Skeletal muscle tissue (tissue), 4 donors: ENCODE measurements around the gene LRRC74B. TPM values are rescaled to one million over a fixed set of nuclear protein-coding genes. Genes with fewer than 3 reads are reported as not detected.
"Not testable (repeated sequence)": the region's sequence is repeated elsewhere in the genome, so short reads cannot be mapped to it uniquely, and the experiment has no call there.

Source experiments
- H3K27ac ChIP-seq: one replicate; pipeline ENCODE4 v1.7.0; 2013; ENCODE audit warnings: mild to moderate bottlenecking, low read depth, low read length, inconsistent platforms
- H3K27me3 ChIP-seq, 3 donors: one replicate each; pipeline ENCODE4 v1.7.0; 2013; ENCODE audit warnings: low read length in 3 of 3; ENCODE audit not compliant: control insufficient read depth in 3 of 3, insufficient read depth in 3 of 3
- H3K36me3 ChIP-seq, 3 donors: one replicate each; pipeline ENCODE4 v1.7.0; 2013; ENCODE audit warnings: low read length in 3 of 3; ENCODE audit not compliant: control insufficient read depth in 3 of 3, insufficient read depth in 3 of 3
- H3K4me1 ChIP-seq, 3 donors: one replicate each; pipeline ENCODE4 v1.7.0; 2013; ENCODE audit warnings: low read length in 3 of 3, mild to moderate bottlenecking in 3 of 3; ENCODE audit not compliant: control insufficient read depth in 3 of 3, insufficient read depth in 3 of 3
- H3K4me3 ChIP-seq, 3 donors: one replicate each; pipeline ENCODE4 v1.7.0; 2013; ENCODE audit warnings: low read length in 3 of 3
- H3K9ac ChIP-seq, 3 donors: one replicate each; pipeline ENCODE4 v1.7.0; 2013; ENCODE audit warnings: low read length in 3 of 3, mild to moderate bottlenecking in 3 of 3, moderate library complexity in 2 of 3, low read depth in 1 of 3
- H3K9me3 ChIP-seq, 3 donors: one replicate each; pipeline ENCODE4 v1.7.0; 2013; ENCODE audit warnings: low read length in 3 of 3; ENCODE audit not compliant: control insufficient read depth in 3 of 3
- total RNA-seq: library from RNA; depleted of rRNA; stranded (reverse); fragments of >200 nt; gene quantifications from one replicate; pipeline ENCODE4 v1.2.3, GENCODE V29; 2014
- donor health status: Osteomylitis.

Gene LRRC74B
- total RNA-seq, 1 donor from 2014 or later = not detected

- H3K4me3 ChIP-seq = no peak overlapping the region
These were observed 9.2 kb downstream of the LRRC74B start for GRCh38 chr22:21054714-21055563.

GRCh38 chr22:21055564-21055834 lies 9.8 kb downstream of the LRRC74B start:
- H3K9ac ChIP-seq = no peak overlapping the region
- peaks cover 7 to 17% (median 12%) of the 10 kb centered on the region in 3 donors for H3K27me3 ChIP-seq
- no peaks in the 10 kb centered on the region for H3K36me3 ChIP-seq
- no peak overlapping the region for H3K4me3 ChIP-seq
- H3K4me1 ChIP-seq = no peaks in the 10 kb centered on the region
- no peaks in the 10 kb centered on the region for H3K9me3 ChIP-seq
- H3K27ac ChIP-seq = no peak overlapping the region

More at GRCh38 chr22:21054714-21055563, 9.2 kb downstream of the LRRC74B start:
- Histone ChIP-seq H3K36me3 (no peaks in the 10 kb centered on the region), H3K27ac (no peak overlapping the region), H3K4me1 (no peaks in the 10 kb centered on the region), H3K9ac (no peak overlapping the region), H3K27me3 (peaks cover 7 to 17% (median 12%) of the 10 kb centered on the region in 3 donors), H3K9me3 (no peaks in the 10 kb centered on the region)

- Histone ChIP-seq H3K36me3 (no peaks in the 10 kb centered on the region), H3K9ac (no peak overlapping the region), H3K27ac (no peak overlapping the region), H3K9me3 (no peaks in the 10 kb centered on the region), H3K4me3 (no peak overlapping the region), H3K4me1 (no peaks in the 10 kb centered on the region), H3K27me3 (peaks cover 7 to 17% (median 12%) of the 10 kb centered on the region in 3 donors)
These were observed 10.2 kb downstream of the LRRC74B start for GRCh38 chr22:21055880-21056319.

- H3K27me3 ChIP-seq = peaks cover 7 to 12% (median 7%) of the 10 kb centered on the region in 3 donors
- H3K4me3 ChIP-seq, H3K9me3 ChIP-seq, H3K36me3 ChIP-seq, H3K4me1 ChIP-seq, H3K9ac ChIP-seq, H3K27ac ChIP-seq: not testable (repeated sequence)
These were observed 14.6 kb downstream of the LRRC74B start for GRCh38 chr22:21060363-21060762.

GRCh38 chr22:21061660-21062321 lies 16.0 kb downstream of the LRRC74B start:
- H3K4me3 ChIP-seq, H3K36me3 ChIP-seq, H3K4me1 ChIP-seq, H3K9ac ChIP-seq, H3K27ac ChIP-seq, H3K27me3 ChIP-seq, H3K9me3 ChIP-seq: not testable (repeated sequence)

- not testable (repeated sequence) for H3K4me3 ChIP-seq, H3K9ac ChIP-seq, H3K36me3 ChIP-seq, H3K4me1 ChIP-seq, H3K9me3 ChIP-seq, H3K27ac ChIP-seq, H3K27me3 ChIP-seq
These were observed 18.7 kb downstream of the LRRC74B start for GRCh38 chr22:21064425-21064824.

- H3K4me1 ChIP-seq = no peaks in the 10 kb centered on the region
- no peak overlapping the region for H3K27ac ChIP-seq
- no peaks in the 10 kb centered on the region for H3K36me3 ChIP-seq
- H3K9me3 ChIP-seq = no peaks in the 10 kb centered on the region
- H3K9ac ChIP-seq = no peak overlapping the region
- H3K27me3 ChIP-seq = peaks cover 0 to 5% (median 3%) of the 10 kb centered on the region in 3 donors
- no peak overlapping the region for H3K4me3 ChIP-seq
These were observed 19.4 kb downstream of the LRRC74B start for GRCh38 chr22:21064917-21065864.

- Histone ChIP-seq H3K27ac (no peak overlapping the region), H3K36me3 (no peaks in the 10 kb centered on the region), H3K27me3 (peaks cover 0 to 9% (median 3%) of the 10 kb centered on the region in 3 donors), H3K4me3 (no peak overlapping the region), H3K9ac (no peak overlapping the region), H3K9me3 (no peaks in the 10 kb centered on the region), H3K4me1 (no peaks in the 10 kb centered on the region)
These were observed 21.5 kb downstream of the LRRC74B start for GRCh38 chr22:21067075-21067900.

GRCh38 chr22:21067901-21068680 lies 22.3 kb downstream of the LRRC74B start:
- no peak overlapping the region for H3K27ac ChIP-seq
- H3K36me3 ChIP-seq = no peaks in the 10 kb centered on the region
- no peak overlapping the region for H3K9ac ChIP-seq
- peaks cover 0 to 12% (median 3%) of the 10 kb centered on the region in 3 donors for H3K27me3 ChIP-seq
- no peaks in the 10 kb centered on the region for H3K4me1 ChIP-seq
- no peaks in the 10 kb centered on the region for H3K9me3 ChIP-seq
- H3K4me3 ChIP-seq = no peak overlapping the region
